HG02840 (cell line): Measurements from ENCODE around the gene H1-8.

Experiments used
- ATAC-seq: cut with Tn5 transposase; IDR thresholded peaks from one replicate; pipeline ENCODE4 v1.9.1; 2021; ENCODE audit warnings: mild to moderate bottlenecking, moderate library complexity, moderate number of reproducible peaks; ENCODE audit not compliant: unreplicated experiment, low FRiP score

The H1-8 gene

DNA sequence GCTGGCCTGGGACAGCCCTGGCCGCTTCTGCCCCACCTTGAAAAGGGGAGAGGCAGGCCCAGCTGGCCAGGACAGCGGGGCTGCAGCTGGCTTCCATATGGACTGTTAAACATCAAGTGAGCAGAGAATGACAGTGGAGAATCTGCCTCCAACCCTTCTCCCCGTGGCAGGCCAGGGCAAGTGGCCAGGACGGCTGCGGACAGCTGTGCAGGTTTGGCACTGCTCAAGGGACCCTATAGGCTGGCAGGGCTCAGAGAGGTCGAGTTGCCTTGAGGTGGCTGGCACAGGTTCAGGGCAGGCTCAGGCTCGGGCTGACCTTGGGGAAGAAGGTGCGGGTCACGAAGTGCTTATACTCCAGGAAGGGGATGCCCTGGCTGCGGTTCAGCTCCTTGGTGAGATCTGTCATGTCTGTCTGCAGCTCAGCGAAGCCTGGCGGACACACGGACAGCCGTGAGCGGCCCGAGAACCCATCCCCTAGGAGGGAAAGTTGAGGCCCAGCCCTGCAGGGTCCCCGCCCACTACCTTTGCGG is 24.3 kb downstream of the H1-8 start:
- ATAC-seq: no peak

DNA sequence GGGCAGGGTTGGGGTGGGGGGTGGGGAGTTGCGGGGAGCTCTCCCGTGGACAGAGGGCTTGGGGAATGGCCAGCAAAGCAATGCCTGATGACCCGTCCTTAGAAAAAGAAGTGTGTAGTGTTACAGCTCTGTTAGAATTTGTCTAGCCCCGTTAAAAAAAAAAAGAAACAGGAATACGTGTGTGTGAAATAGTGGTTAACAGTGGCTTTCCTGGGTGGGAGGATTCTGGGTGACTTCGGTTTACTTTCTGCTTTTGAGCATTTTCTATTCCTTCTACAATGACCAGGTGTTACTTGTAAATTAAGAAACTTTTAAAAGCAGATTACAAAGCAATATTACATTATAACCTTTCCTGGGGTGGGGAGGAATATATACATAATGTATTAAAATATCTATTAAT is 25.0 kb downstream of the H1-8 start:
- ATAC-seq: no peak

GRCh38 chr3:129569856-129570255 is 26.9 kb downstream of the H1-8 start:
- no peak for ATAC-seq

DNA sequence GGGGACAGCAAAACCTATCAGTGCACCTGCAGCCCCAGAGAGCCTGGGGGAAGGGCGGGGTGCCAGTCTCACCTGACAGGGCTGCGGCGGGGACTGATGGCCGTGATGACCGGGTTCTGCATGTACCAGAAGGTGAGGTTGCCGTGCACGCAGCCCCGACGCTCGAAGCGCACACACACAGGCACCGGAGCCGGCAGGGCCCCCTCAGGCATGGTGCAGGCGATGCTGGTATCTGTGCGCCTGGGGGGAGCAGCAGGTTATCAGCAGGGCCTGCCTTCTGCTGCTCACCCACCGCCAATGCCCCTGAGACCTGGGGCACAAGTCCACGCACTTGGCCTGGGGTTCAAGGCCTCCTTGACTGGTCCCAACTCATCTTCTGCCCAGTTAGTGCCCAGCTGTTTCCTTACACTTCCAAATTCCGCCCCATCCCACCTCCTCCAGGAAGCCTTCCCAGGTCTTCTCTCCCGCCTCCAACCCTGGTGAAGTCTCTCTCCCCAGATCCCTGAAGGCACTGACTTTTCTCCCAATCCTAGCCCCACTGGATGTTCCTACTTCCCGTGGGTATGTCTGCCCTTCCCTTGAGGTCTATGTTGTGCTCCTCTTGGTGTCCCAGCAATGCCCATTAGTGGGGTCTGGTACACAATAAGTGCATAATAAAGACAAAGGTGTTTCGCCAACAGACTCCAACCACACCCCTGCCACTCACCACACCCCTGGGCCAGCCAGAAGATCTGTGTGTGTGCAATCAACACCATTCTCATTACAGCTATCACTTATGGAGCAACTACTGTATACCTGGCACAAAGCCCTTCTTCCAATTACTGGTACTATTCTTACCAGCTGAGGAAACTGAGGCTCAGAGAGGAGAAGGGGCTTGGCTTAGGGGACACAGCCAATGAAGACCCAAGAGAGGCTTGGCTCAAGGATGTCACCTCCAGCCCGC is 28.9 kb downstream of the H1-8 start:
- ATAC-seq: no peak

DNA sequence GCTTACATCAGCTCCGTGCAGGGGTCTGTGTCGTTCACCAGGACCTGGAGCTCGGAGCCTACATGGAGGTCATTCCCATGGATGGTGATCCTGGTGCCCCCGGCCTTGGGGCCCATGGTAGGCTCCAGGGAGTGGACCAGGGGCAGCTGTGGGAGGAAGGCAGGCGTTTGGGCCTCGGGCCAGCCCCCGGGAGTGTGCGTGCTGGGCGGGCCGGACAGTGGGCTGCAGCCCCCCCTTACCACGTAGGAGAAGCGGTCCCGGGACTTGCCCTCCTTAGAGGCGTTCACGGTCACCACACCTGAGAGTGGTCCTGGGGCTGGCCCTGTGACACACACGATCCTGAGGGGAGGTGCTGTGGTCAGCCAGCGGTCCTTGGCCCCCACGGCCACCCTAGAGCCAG is 29.6 kb downstream of the H1-8 start:
- no peak for ATAC-seq

- no peak for ATAC-seq
Measured at GRCh38 chr3:129573493-129573892, 30.5 kb downstream of the H1-8 start.

DNA sequence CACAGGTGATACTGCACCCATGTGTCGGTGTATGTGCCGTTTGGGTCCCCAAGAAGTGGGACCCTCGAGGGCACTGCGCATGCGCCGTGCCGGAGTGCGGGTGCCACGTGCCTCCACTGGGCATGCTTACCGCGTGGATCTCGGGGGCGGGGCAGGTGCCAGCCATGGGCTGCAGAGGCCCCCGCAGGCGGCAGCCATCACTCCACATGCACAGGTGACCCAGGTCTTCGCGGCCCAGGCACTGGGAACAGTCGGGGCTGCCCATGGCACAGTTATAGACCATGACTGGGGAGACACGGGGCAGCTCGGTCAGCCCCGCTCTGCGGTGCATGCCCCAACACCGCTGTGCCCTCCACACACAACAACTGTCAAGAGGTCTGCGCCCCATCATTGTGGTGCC is 31.2 kb downstream of the H1-8 start:
- no peak for ATAC-seq

DNA sequence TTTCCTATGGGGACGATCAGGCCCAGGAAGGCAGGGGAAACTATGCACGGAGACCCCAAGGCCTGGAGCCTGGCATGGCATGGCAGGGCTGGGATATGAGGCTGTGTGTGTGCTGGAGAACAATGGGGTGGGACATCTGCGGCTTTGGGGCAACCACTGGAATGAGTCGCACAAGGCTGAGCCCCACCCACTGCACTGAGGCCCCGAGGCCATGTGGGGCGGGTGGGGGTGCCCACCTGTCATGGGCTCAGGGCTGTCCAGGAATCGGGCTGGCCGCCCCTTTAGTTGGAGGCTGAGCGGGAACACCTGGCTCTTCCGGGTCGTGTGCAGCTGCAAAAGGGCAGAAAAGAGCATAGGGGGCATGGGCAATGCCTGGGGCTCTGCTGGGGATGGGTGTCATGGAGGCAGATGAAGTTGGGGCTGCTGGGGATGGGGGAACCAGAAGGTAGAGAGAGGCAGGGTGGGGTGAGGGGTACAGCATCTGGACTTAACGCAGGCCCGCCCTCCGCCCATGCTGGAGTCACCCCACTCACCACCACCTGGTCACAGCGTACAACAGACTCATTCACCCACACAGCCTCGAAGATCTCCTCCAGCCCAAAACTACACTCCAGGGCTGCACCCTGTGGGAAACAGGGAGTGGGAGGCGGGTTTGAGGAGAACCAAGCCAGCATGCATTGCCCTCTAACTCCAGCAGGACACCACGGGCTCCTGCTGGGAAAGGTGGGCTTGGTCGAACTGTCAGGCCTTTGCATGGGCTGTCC is 32.4 kb downstream of the H1-8 start:
- no peak for ATAC-seq

GRCh38 chr3:129575997-129576384 is 33.0 kb downstream of the H1-8 start:
- no peak for ATAC-seq

- no peak for ATAC-seq
Measured at GRCh38 chr3:129576514-129577352, 33.8 kb downstream of the H1-8 start.

DNA sequence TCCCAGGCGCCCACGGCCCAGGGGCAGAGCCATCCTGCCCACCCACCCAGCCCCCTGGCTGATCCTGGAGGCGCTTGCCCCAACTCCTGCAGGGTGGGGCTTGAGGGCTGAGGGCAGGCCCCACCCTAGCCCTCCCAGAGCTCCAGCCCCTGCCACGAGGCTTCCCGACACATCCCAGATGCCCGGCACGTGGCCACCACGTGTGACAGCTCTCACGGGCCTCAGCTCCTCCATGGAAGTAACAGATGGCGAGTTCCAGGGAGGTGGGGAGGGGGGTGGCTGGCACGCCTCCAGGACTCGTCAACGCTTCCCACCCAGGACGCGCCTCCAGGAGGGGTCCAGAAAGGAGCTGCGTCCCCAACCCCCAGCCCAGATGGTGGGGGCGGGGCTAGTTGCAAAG is 34.4 kb downstream of the H1-8 start:
- no peak for ATAC-seq

GRCh38 chr3:129577925-129578786 is 35.2 kb downstream of the H1-8 start:
- peak; percentile 46 for ATAC-seq

DNA sequence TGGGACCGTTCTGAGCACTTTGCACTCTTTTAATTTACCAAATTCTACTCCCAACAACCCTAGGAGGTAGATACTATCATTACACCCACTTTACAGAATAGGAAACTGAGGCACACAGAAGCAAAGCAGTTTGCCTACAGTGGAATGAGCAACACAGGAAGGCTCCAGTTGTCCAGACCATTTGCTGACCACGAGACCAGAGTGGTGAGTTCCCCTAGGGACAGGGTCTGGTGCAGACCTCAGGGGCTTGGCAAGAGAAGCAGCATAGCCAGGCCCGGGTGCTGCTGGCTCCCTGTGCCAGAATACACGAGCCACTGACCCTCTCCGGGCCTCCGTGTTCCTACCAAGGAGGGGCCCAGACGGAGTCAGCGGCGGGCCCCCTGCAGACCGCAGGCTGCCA is 37.0 kb downstream of the H1-8 start:
- no peak for ATAC-seq

- no peak for ATAC-seq
Measured at GRCh38 chr3:129581623-129582022, 38.6 kb downstream of the H1-8 start.

DNA sequence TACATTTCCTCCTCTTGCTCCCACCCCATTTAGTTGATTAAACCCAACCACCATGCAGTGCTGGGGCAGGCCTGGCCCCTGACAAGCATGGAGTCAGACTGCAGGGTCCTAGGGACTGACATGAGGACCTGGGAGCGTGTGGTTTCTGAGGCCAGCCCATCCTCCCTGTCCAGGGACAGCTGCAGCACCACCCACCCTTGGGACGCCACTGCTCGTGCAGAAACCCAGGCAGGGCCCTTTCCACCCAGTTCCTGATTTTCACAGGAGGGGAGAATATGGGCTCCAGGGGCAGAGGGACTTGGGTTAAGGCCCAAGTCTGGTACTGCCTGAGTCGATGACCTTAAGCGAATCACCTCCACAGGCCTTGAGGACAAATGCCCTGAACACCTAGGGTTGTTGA is 39.8 kb downstream of the H1-8 start:
- no peak for ATAC-seq

GRCh38 chr3:129583289-129583688 is 40.3 kb downstream of the H1-8 start:
- no peak for ATAC-seq

GRCh38 chr3:129584631-129585030 is 41.7 kb downstream of the H1-8 start:
- no peak for ATAC-seq

- ATAC-seq: no peak
Measured at GRCh38 chr3:129585949-129586657, 43.1 kb downstream of the H1-8 start.
